ENCODE data around the gene DQX1. TPM values are rescaled to one million over a fixed set of nuclear protein-coding genes. Genes with fewer than 3 reads are reported as not detected.

The DQX1 gene, protein sequence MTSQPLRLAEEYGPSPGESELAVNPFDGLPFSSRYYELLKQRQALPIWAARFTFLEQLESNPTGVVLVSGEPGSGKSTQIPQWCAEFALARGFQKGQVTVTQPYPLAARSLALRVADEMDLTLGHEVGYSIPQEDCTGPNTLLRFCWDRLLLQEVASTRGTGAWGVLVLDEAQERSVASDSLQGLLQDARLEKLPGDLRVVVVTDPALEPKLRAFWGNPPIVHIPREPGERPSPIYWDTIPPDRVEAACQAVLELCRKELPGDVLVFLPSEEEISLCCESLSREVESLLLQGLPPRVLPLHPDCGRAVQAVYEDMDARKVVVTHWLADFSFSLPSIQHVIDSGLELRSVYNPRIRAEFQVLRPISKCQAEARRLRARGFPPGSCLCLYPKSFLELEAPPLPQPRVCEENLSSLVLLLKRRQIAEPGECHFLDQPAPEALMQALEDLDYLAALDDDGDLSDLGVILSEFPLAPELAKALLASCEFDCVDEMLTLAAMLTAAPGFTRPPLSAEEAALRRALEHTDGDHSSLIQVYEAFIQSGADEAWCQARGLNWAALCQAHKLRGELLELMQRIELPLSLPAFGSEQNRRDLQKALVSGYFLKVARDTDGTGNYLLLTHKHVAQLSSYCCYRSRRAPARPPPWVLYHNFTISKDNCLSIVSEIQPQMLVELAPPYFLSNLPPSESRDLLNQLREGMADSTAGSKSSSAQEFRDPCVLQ
- not detected for total RNA-seq
- under 1 TPM; 0.19 to 0.27 (median 0.27) TPM for polyA plus RNA-seq
- long read RNA-seq, donor 1 = 0 reads
- long read RNA-seq, donor 2 = 0 reads

GRCh38 chr2:74525717-74526648 lies at the start of gene DQX1:
Gene DQX1, minus strand, starts transcription at chr2:74526231. Its CDS starts 502 bp downstream, at chr2:74525729.
- H3K4me3 ChIP-seq = no peak within 1 kb of the TSS
- peaks cover 8 to 33% of the 10 kb centered on the region in 2 donors for H3K36me3 ChIP-seq (ENCODE audit: insufficient read depth in 1 of 2, low read depth in 1 of 2)
- ATAC-seq = no peak
- H3K27me3 ChIP-seq (ENCODE audit: insufficient read depth in 3 of 3, low read length in 2 of 3) = no peaks in the 10 kb centered on the region
- no peak for DNase-seq
- peaks cover 12% of the 10 kb centered on the region for H3K4me1 ChIP-seq
- TF ChIP-seq, protein P1, sequence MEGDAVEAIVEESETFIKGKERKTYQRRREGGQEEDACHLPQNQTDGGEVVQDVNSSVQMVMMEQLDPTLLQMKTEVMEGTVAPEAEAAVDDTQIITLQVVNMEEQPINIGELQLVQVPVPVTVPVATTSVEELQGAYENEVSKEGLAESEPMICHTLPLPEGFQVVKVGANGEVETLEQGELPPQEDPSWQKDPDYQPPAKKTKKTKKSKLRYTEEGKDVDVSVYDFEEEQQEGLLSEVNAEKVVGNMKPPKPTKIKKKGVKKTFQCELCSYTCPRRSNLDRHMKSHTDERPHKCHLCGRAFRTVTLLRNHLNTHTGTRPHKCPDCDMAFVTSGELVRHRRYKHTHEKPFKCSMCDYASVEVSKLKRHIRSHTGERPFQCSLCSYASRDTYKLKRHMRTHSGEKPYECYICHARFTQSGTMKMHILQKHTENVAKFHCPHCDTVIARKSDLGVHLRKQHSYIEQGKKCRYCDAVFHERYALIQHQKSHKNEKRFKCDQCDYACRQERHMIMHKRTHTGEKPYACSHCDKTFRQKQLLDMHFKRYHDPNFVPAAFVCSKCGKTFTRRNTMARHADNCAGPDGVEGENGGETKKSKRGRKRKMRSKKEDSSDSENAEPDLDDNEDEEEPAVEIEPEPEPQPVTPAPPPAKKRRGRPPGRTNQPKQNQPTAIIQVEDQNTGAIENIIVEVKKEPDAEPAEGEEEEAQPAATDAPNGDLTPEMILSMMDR (IDR thresholded peaks at IDR 0.05) = no peak
- no peaks in the 10 kb centered on the region for H3K9me3 ChIP-seq
- no peak within 1 kb of the TSS for H3K27ac ChIP-seq
- intact Hi-C loops (cut with DNase I) = no loop called here
- WGBS, 3 donors = 85 to 89% (median 88%) methylated on average over 11 of the region's 11 CpGs

DNA sequence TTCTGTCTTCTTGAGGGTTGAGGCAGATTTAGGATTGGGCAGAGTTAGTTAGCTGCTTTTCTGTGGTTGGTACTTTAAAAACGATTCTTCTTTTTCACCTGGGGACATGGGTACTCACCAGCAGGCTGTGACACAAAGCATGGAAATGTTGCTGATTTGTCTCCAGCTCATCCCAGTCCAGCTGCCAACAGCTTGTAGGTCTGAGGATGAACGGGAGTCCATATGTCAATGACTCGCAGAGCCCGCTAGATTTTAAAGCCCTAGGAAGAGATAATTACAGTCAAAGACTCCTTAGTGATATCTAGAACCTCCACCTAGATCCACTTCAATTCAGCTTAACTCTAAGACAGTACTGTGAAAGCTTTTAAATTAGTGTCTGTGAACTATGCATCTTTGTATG lies 49.3 kb upstream of the DQX1 start:
- Histone ChIP-seq H3K27ac (no peak overlapping the region), H3K9me3 (no peaks in the 10 kb centered on the region), H3K4me1 (no peaks in the 10 kb centered on the region), H3K4me3 (no peak overlapping the region), H3K27me3 (ENCODE audit: insufficient read depth in 3 of 3, low read length in 2 of 3) (peaks cover 0 to 8% (median 0%) of the 10 kb centered on the region in 3 donors), H3K36me3 (ENCODE audit: insufficient read depth in 1 of 2, low read depth in 1 of 2) (no peaks in the 10 kb centered on the region)
- TF ChIP-seq, protein P1 (IDR thresholded peaks at IDR 0.05) = no peak
- intact Hi-C loops (cut with DNase I) = no loop called here
- DNase-seq (no peak), ATAC-seq (no peak)
- WGBS, 3 donors = 75 to 82% (median 80%) methylated on average over 4 of the region's 4 CpGs

DNA sequence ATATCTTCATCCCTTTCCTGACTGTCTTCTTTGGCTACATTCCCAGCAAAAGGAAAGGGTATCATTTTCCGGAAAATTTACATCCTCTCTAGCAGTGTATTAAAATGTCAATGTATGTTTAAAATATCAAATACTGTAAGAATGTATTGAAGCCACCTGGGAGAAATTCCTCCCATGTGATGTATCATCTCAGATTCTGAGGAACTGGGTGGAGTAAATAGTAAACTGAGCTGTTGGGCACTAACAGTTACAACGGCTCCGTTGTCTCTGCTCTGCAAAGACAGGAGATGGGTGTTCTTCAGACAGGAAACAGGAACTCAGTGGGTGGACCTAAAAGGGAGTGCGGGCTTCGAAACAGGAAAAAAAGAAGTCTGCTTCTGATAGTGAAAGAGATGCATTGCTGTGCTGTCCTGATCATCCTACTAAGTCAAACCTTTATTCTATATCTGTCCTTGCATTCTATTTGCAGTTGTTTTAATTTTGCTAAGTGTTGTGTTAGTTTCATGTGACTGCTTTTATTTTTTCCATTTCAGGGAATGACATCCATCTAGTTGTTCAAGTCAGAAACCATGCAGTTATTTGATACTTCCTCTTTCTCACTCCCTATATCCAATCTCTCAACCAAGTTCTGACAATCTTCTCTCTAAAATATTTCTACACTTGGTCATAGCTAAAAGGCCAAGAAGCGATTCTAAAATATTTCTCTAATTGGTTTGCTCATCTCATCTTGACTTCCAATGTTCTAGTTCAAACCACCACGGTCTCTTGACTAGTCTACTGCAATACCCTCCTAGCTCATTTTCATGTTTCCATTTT lies 47.9 kb upstream of the DQX1 start:
- ATAC-seq (no peak), DNase-seq (no peak)
- Histone ChIP-seq H3K4me3 (no peak overlapping the region), H3K9me3 (no peaks in the 10 kb centered on the region), H3K36me3 (ENCODE audit: insufficient read depth in 1 of 2, low read depth in 1 of 2) (no peaks in the 10 kb centered on the region), H3K4me1 (no peaks in the 10 kb centered on the region), H3K27ac (no peak overlapping the region), H3K27me3 (ENCODE audit: insufficient read depth in 3 of 3, low read length in 2 of 3) (peaks cover 0 to 8% (median 2%) of the 10 kb centered on the region in 3 donors)
- intact Hi-C loops (cut with DNase I) = no loop called here
- WGBS, 3 donors = 45 to 47% (median 45%) methylated on average over 7 of the region's 7 CpGs
- TF ChIP-seq, protein P1 (IDR thresholded peaks at IDR 0.05) = no peak

Measured in psoas muscle (tissue), 8 donors.